Loucy (cell line): Measurements from ENCODE around the gene MKLN1.

Experiments
- EZH2phosphoT487 ChIP-seq: fragments of 200-600 bp; IDR thresholded peaks from 2 replicates; pipeline ENCODE4 v1.6.1; 2018; ENCODE audit warnings: antibody characterized with exemption, mild to moderate bottlenecking, moderate library complexity, borderline replicate concordance
- TF ChIP-seq, protein P1 (sequence below): fragments of 200-600 bp; sonication (generic); conservative IDR thresholded peaks from 2 replicates; pipeline ENCODE4 v1.5.1; 2014; ENCODE audit warnings: mild to moderate bottlenecking, antibody characterized with exemption, low read length

DNA sequence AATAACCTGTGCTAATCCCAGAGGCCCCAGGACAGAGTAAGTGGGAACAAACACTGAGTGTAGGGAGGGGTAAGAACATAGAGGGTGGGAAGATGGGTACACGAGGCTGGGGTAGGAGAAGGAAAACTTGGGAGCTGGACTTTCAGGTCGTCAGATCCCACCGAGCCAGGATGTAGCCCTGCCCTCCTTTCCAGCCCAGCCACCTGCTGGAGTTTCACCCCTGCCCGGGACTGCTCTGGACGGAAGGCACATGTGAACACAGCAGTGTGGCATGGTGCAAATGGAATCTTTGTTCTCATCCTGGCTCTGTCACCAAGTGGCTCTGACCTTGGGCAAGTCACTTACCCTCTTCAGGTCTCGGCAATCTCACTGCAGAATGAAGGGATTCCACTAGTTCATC, 176.0 kb downstream of the MKLN1 start:
- TF ChIP-seq, protein P1, sequence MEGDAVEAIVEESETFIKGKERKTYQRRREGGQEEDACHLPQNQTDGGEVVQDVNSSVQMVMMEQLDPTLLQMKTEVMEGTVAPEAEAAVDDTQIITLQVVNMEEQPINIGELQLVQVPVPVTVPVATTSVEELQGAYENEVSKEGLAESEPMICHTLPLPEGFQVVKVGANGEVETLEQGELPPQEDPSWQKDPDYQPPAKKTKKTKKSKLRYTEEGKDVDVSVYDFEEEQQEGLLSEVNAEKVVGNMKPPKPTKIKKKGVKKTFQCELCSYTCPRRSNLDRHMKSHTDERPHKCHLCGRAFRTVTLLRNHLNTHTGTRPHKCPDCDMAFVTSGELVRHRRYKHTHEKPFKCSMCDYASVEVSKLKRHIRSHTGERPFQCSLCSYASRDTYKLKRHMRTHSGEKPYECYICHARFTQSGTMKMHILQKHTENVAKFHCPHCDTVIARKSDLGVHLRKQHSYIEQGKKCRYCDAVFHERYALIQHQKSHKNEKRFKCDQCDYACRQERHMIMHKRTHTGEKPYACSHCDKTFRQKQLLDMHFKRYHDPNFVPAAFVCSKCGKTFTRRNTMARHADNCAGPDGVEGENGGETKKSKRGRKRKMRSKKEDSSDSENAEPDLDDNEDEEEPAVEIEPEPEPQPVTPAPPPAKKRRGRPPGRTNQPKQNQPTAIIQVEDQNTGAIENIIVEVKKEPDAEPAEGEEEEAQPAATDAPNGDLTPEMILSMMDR = no peak
- TF ChIP-seq EZH2phosphoT487 = no peak
